HG03520 (cell line): ENCODE results near the gene AMACR.
"Not testable (repeated sequence)": the region's sequence is repeated elsewhere in the genome, so short reads cannot be mapped to it uniquely, and the experiment has no call there.

Source experiments
- ATAC-seq: cut with Tn5 transposase; IDR thresholded peaks from one replicate; pipeline ENCODE4 v1.9.1; 2021; ENCODE audit warnings: mild to moderate bottlenecking, moderate library complexity; ENCODE audit not compliant: unreplicated experiment

Gene AMACR

GRCh38 chr5:34038390-34038789 is 30.5 kb upstream of the AMACR start:
- ATAC-seq: no peak

DNA sequence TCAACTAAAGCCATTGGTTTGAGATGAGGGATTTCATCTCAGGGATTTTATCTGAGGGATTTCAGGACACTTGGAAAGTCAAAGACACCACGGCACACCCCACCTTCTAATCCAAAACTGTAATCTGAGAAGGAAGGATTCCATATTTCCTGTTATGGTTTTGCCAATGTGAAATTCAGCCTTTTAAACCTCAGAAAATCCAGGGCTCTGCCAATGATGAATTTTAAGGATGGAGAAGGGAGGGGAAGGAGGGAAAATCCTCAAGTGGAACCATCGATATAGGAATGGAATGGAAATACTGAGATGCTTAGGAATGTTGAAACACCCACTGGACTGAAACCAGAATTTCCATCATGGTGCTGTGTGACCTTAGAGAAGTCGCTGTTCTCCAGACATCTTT is 29.9 kb upstream of the AMACR start:
- ATAC-seq: no peak

- no peak for ATAC-seq
Measured at GRCh38 chr5:34035756-34036155, 27.9 kb upstream of the AMACR start.

- ATAC-seq: no peak
Measured at GRCh38 chr5:34034534-34035327, 26.9 kb upstream of the AMACR start.

DNA sequence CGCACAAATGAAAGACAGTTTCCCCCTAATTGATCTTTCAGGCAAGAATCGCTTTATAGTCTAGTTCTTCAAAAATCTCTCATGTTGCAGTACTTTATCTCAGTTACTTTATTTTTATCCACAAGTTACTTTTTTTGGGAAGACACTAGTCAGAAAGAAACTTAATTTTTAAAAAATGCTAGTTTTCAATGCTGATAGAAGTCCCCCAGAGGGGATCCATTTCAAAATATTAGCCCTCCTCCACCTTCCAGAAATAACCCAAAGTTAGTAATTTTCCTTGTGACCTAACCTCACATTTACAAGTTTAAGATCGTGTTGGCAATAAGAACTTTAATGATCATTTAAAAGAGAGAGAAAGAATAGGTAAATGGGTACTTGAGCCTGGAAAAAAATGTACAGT is 24.1 kb upstream of the AMACR start:
- ATAC-seq: no peak

DNA sequence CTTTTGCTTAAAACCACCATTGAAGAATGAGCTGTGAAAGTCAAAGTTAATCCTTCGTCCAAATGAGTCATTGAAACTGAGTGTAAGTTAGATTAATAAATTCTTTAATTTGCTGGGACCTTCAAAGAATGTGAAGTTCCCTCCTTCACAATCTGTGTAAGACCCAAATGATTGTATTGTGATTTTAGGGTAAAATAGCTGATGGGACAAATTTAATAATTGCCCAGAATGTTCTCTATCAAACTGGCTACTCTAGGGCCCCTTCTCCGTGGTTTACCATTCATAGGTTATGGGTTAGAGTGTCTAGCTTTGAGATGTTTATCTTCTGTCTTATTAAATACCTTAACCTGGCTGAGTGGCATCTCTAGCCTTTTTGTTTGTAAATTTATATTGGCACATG is 23.3 kb upstream of the AMACR start:
- no peak for ATAC-seq

DNA sequence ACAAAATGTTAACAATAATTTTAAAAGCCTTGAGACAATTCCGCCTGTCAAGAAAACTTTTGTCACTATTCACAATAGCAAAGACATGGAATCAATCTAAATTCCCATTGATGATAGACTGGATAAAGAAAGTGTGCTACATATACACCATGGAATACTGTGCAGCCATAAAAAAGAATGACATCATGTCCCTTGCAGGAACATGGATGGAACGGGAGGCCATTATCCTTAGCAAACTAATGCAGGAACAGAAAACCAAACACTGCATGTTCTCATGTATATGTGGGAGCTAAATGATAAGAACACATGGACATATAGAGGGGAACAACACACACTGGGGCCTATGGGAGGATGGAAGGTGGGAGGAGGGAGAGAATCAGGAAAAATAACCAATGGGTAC is 22.7 kb upstream of the AMACR start:
- not testable (repeated sequence) for ATAC-seq

GRCh38 chr5:34030048-34030447 is 22.2 kb upstream of the AMACR start:
- ATAC-seq: no peak

DNA sequence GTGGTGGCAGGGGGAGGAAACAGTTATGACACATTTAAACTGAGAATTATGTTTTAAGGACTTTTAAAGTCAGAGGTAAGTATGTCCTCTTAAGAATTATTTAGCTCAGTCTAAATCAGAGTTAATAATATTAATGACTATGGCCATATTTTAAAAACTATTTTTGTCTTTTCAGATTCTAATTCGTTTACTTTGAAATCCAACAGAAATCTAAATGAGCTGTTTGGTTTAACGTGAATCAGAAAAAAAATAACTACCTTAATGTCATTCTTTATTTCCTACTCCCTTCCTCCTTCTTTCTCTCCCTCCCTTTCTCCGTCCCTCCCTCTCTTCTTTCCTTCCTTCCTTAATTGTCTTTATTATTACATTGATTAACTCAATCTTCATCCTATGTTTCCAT is 20.5 kb upstream of the AMACR start:
- ATAC-seq: no peak

- ATAC-seq: no peak
Measured at GRCh38 chr5:34026089-34026761, 18.4 kb upstream of the AMACR start.

- ATAC-seq: peak; percentile 74
Measured at GRCh38 chr5:34022121-34022705, 14.4 kb upstream of the AMACR start.

DNA sequence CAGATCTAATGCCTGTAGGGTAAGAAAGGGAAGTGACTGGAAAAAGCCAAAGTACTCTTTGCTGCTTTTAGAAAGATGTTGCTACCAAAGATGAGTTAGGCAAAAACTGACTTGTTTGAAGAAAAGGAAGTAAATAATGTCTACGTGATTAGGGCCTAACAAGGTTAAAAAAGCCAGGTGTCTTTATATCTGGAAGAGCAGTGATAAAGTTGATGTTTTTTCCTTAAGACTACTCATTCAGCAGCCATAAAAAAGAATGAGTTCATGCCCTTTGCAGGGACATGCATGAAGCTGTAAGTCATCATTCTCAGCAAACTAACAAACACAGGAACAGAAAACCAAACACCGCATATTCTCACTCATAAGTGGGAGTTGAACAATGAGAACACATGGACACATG is 13.5 kb upstream of the AMACR start:
- ATAC-seq: no peak

GRCh38 chr5:34020726-34021125 is 12.9 kb upstream of the AMACR start:
- no peak for ATAC-seq

DNA sequence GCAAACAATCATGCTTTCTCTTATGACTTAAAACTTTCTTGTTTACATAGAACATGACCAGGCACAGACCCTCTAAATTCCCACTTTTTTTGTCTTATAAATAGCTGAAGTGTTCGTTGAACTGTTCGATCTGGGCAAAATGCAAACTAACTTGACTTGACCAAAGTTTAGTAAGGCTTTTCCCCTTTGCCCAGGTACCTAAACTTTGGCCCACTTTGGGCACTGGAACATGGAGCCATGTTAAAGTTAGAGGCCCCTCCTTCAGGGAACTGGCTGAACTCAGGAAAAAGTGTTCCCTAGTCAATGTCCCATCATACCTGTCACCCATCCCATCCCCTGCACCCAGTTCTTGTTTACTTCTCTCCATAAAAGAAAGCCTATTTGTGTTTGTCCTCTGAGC is 9.4 kb upstream of the AMACR start:
- no peak for ATAC-seq

GRCh38 chr5:34016750-34017149 is 8.9 kb upstream of the AMACR start:
- no peak for ATAC-seq

- ATAC-seq: no peak
Measured at GRCh38 chr5:34016222-34016621, 8.4 kb upstream of the AMACR start.

DNA sequence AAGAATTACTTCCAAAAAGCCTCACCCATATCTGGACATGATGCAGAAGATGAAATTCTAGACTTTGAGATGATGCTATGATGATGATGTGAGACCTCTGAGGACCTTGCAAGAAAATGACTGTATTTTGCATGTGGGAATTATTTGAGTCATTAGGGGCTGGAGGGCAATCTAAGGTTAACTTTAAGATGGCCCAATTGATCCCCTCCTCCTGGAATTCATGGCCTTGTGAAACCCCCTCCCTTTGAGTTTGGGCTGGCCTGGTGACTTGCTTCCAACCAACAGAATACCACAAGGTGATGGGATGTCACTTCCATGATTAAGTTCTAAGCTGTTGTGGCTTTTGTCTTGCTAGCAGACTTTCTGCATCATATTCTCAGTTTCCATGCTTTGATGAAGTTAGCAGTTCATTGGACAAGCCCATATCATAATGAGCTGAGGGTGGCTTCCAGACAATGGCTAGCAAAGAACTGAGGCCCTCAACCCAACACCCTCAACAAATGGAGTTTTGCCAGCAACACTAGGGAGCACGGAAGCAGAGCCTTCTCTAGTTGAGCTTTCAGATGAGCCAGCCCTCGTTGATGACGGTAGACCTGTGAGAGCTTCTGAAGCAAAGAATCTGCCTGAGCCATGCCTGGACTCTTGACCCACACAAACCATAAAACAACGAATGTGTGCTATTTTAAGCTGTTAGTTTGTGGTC is 7.4 kb upstream of the AMACR start:
- no peak for ATAC-seq

GRCh38 chr5:34014626-34015025 is 6.8 kb upstream of the AMACR start:
- ATAC-seq: no peak

DNA sequence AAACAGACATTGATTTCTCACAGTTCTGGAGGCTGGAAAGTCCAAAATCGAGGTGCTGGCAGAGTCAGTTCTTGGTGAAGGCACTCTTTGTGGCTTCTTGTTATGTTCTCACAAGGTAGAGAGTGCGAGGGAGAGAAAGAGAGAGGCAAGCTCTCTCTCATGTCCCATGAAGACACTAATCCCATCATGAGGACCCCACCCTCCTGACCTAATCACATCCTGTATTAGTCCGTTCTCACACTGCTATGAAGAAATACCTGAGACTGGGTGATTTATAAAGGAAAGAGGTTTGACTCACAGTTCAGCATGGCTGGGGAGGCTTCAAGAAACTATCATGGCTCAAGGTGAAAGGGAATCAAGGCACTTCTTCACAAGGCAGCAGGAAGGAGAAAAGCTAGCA is 5.7 kb upstream of the AMACR start:
- no peak for ATAC-seq

DNA sequence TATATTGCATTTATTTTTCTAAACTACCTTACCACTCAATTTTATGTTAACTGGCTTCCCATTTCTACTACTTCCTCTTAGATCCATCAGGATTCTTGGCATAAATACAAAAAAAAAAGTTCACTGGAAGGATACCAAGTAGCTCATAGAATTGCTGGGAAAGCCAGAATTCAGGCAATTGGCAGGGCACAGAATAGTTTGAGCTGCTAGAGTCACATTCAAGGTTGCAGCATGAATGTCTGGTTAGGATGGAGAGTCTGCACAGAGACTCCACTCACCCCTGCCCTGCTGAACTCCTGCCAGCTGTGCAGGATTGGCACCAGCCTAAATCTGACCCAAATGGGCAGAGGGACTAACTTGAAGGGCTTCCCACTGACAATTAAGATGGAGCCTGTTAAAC is 4.9 kb upstream of the AMACR start:
- ATAC-seq: no peak

GRCh38 chr5:34011536-34011935 is 3.7 kb upstream of the AMACR start:
- ATAC-seq: no peak

DNA sequence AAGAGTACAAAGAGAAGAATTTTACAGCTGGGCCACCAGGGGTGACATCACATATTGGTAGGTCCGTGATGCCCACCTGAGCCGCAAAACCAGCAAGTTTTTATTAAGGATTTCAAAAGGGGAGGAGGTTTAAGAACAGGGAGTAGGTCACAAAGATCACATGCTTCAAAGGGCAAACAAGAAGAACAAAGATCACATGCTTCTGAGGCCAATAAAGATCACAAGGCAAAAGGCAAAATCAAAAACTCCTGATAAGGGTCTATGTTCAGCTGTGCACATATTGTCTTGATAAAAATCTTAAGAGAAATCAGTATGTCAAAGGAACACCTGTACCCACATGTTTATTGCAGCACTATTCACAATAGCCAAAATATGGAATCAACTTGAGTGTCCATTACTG is 2.3 kb upstream of the AMACR start:
- not testable (repeated sequence) for ATAC-seq
